Pancreas (tissue), 10 donors: ENCODE measurements around the gene HS3ST2. TPM values are rescaled to one million over a fixed set of nuclear protein-coding genes. Genes with fewer than 3 reads are reported as not detected.

Source experiments
- ATAC-seq, 4 donors: fragments of 200-7000 bp; cut with Tn5 transposase; one replicate each; pipeline versions ENCODE4 v1.8.0 to v1.9.1; 2020; ENCODE audit warnings: mild to moderate bottlenecking in 4 of 4, moderate library complexity in 4 of 4
- DNase-seq, 6 donors: peaks; one replicate each; pipeline ENCODE4 v3.0.0-alpha.2; 2020
- FAIRE-seq: peaks from 2 replicates; lab custom pipeline; 2012; peaks lifted over from hg19 to GRCh38; lab: Jason Lieb, UNC
- H3K27ac ChIP-seq, 4 donors: fragments of 200-600 bp; sonication (generic); 1 replicate in 3 of 4; 2 replicates in 1 of 4; pipeline versions ENCODE4 v1.5.0 to v1.8.0; 2020
- H3K27me3 ChIP-seq, 4 donors: fragments of 200-600 bp; one replicate each; pipeline ENCODE4 v1.8.0; 2021
- H3K36me3 ChIP-seq, 3 donors: fragments of 200-600 bp; sonication (generic) in 1 of 3; one replicate each; pipeline versions ENCODE4 v1.5.0 to v1.8.0; 2020 to 2021
- H3K4me1 ChIP-seq, 3 donors: fragments of 200-600 bp; one replicate each; pipeline ENCODE4 v1.8.0; 2021
- H3K4me3 ChIP-seq, 4 donors: fragments of 200-600 bp; sonication (generic) in 2 of 4; one replicate each; pipeline versions ENCODE4 v1.5.0 to v1.8.0; 2020 to 2021
- H3K9me3 ChIP-seq, 4 donors: fragments of 200-600 bp; one replicate each; pipeline ENCODE4 v1.8.0; 2021
- CTCF ChIP-seq, 4 donors: fragments of 200-600 bp; sonication (generic) in 3 of 4; IDR thresholded peaks; one replicate each; pipeline versions ENCODE4 v1.5.0 to v1.8.0; 2021; ENCODE audit warnings: antibody characterized with exemption in 4 of 4
- WGBS, 2 donors: extraction: QIAGEN DNeasy Blood & Tissue Kit; methylation state at CpG; one replicate each; pipeline ENCODE4 v1.1.7; 2013; 5-methylcytosine and 5-hydroxymethylcytosine counted together
- intact Hi-C, 3 donors: fragments of 100-400 bp; cut with DNase I; formaldehyde crosslinking; loops; one replicate each; pipeline versions ENCODE4 v1.11.1 to v1.14.2; 2022
- polyA plus RNA-seq, 2 donors: library from polyadenylated mRNA; stranded (reverse); fragments of 200-250 nt; gene quantifications; one replicate each; pipeline ENCODE4 v1.2.3, GENCODE V29; 2013
- total RNA-seq, 6 donors: library from RNA; stranded (reverse); fragmentation: NEBNext Ultra II Directional in 4 of 6; extraction: Animal tissue kit (Norgen Biotek cat#: 25700) in 4 of 6; gene quantifications; one replicate each; pipeline versions ENCODE4 v1.2.1 to v1.2.4, GENCODE V29; 2021 to 2023
- donor health status: healthy with polysubstance abuse.
- donor health status: DM: no; HTN: no; CAD: no; lungs with moderate emphysema.
- donor health status: DM: no; HTN: no; CAD: no.
- donor health status: control.
- donor health status: control.
- donor health status: Bipolar disorder and iron deficiency.
- donor health status: DM: yes; HTN: yes; CAD: no.
- donor health status: DM: no; HTN: no; CAD: no.
- donor health status: DM: no; HTN: no; CAD: no.
- donor health status: DM: yes; HTN: yes; CAD: no.

Gene HS3ST2
- total and polyA plus RNA-seq, 8 donors, result 0.06 to 0.42 (median 0.28) TPM; not detected in 1

- WGBS, 2 donors, result 54 to 67% methylated on average over 3 of the region's 3 CpGs
- intact Hi-C loops, result no loop called here
These were observed 109.5 kb downstream of the HS3ST2 start for GRCh38 chr16:22923491-22923890.

GRCh38 chr16:22924492-22924891 is 110.5 kb downstream of the HS3ST2 start:
- no peak overlapping the region for H3K27ac ChIP-seq
- no peak overlapping the region for H3K4me3 ChIP-seq
- no peaks in the 10 kb centered on the region for H3K9me3 ChIP-seq
- H3K36me3 ChIP-seq, result no peaks in the 10 kb centered on the region
- FAIRE-seq, result no peak
- no peaks in the 10 kb centered on the region for H3K4me1 ChIP-seq
- H3K27me3 ChIP-seq, result peaks cover 0 to 18% (median 1%) of the 10 kb centered on the region in 4 donors
- peak in 1 of 6 donors; percentile 14 for DNase-seq
- WGBS, 2 donors, result 27 to 34% methylated on average over 5 of the region's 5 CpGs
- no peak for TF ChIP-seq CTCF (IDR thresholded peaks at IDR 0.05)
- intact Hi-C loops, result no loop called here
- peak in 2 of 4 donors; percentile 83 to 87 for ATAC-seq

More at GRCh38 chr16:22923491-22923890, 109.5 kb downstream of the HS3ST2 start:
- no peak overlapping the region for H3K27ac ChIP-seq
- H3K4me3 ChIP-seq, result no peak overlapping the region
- no peaks in the 10 kb centered on the region for H3K36me3 ChIP-seq
- no peak for DNase-seq
- no peaks in the 10 kb centered on the region for H3K9me3 ChIP-seq
- no peaks in the 10 kb centered on the region for H3K4me1 ChIP-seq
- no peak for FAIRE-seq
- ATAC-seq, result no peak
- peaks cover 0 to 17% (median 1%) of the 10 kb centered on the region in 4 donors for H3K27me3 ChIP-seq
- no peak for TF ChIP-seq CTCF (IDR thresholded peaks at IDR 0.05)

DNA sequence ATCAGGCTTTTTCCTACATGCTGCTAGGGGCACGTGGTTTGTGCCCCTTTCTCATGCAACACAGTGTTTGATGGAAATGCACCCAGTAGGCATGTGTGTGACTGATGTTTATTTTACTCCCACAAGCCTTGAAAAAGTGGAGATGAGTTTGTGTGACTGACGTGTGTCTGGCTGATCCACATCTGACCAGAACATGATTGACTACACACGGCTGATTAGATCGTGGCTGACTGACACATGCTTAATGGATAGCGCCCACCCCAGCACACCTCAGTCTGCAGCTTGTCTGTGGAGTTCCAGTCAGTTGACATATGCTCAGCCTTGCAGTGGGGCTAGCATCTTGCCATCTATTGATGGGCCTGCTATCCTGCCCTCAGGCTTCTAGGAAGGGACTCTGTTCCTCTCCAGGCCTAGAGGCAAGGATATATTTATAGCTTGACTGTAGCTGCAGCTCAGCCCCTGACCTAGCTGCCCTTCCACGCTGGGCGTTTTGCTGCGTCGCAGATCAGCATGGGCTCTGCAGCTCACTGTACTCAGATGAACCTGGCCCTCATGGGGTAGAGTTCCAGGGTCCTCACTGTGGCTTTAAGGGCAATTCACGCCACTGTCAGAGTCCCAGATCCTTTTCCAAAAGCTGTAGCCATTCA is 112.3 kb downstream of the HS3ST2 start:
- intact Hi-C loops, result no loop called here

DNA sequence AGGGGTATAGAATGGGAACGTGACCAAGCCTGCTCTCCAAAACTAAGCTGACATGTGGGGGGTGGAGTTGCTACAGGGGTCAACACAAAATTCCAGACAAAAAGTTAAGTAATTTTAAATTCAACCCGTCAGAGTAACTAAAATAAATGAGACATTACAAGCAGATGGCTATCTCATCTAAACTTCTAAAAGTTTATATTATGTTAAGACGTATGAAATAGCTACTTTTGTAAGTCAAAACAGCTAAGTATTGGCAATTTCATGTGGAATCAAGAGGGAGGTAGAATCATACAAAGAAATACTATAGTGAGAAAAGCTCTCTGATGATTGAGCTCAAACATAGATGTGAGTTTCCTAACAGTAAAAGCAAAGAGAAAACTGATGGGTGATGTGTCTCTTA is 113.3 kb downstream of the HS3ST2 start:
- 19 to 26% methylated on average over 3 of the region's 3 CpGs for WGBS, 2 donors

More for the DNA sequence above, 112.3 kb downstream of the HS3ST2 start:
- H3K9me3 ChIP-seq, result no peaks in the 10 kb centered on the region
- FAIRE-seq, result no peak
- H3K4me1 ChIP-seq, result no peaks in the 10 kb centered on the region
- WGBS, 2 donors, result 50 to 62% methylated on average over 10 of the region's 10 CpGs
- H3K36me3 ChIP-seq, result no peaks in the 10 kb centered on the region
- TF ChIP-seq CTCF (IDR thresholded peaks at IDR 0.05), result no peak
- no peak for DNase-seq
- no peak overlapping the region for H3K4me3 ChIP-seq
- ATAC-seq, result no peak
- H3K27me3 ChIP-seq, result peaks cover 0 to 25% (median 0%) of the 10 kb centered on the region in 4 donors
- H3K27ac ChIP-seq, result no peak overlapping the region

More for the DNA sequence above, 113.3 kb downstream of the HS3ST2 start:
- Histone ChIP-seq H3K27ac (no peak overlapping the region), H3K36me3 (no peaks in the 10 kb centered on the region), H3K27me3 (peaks cover 0 to 28% (median 2%) of the 10 kb centered on the region in 4 donors), H3K9me3 (no peaks in the 10 kb centered on the region), H3K4me1 (no peaks in the 10 kb centered on the region), H3K4me3 (no peak overlapping the region)
- intact Hi-C loops, result no loop called here
- ATAC-seq (no peak), DNase-seq (no peak), FAIRE-seq (no peak)
- TF ChIP-seq CTCF (IDR thresholded peaks at IDR 0.05), result no peak
